Activated naive CD8-positive, alpha-beta T cell treated with anti-CD3 and anti-CD28 coated beads, Interleukin-2, amount 50 U/mL, for 24 hours (primary cell): ENCODE data around the gene ARPC1B.

ENCODE experiments used
- ATAC-seq: fragments of 150-1000 bp; cut with Tn5 transposase; one replicate; pipeline ENCODE4 v1.10.0; 2021
- DNase-seq: peaks from one replicate; pipeline ENCODE4 v3.0.0; 2021
- H3K27ac Mint-ChIP-seq: one replicate; pipeline ENCODE4 v1.8.0; 2021; ENCODE audit warnings: mild to moderate bottlenecking, mixed read lengths
- H3K27me3 Mint-ChIP-seq: one replicate; pipeline ENCODE4 v1.8.0; 2021; ENCODE audit warnings: mixed read lengths
- H3K36me3 Mint-ChIP-seq: one replicate; pipeline ENCODE4 v1.8.0; 2021; ENCODE audit warnings: low read depth, mixed read lengths
- H3K4me1 Mint-ChIP-seq: one replicate; pipeline ENCODE4 v1.8.0; 2021; ENCODE audit warnings: mixed read lengths
- H3K4me3 Mint-ChIP-seq: one replicate; pipeline ENCODE4 v1.8.0; 2021; ENCODE audit warnings: mild to moderate bottlenecking, moderate library complexity, mixed read lengths
- H3K9me3 Mint-ChIP-seq: one replicate; pipeline ENCODE4 v1.8.0; 2021; ENCODE audit warnings: mixed read lengths

The ARPC1B gene

GRCh38 chr7:99392046-99392445 lies 17.5 kb downstream of the ARPC1B start:
- H3K4me1 Mint-ChIP-seq, result peaks cover 26% of the 10 kb centered on the region
- H3K27ac Mint-ChIP-seq, result peak overlapping the region; percentile 59
- DNase-seq (no peak), ATAC-seq (no peak)
- no peak overlapping the region for H3K4me3 Mint-ChIP-seq
- H3K9me3 Mint-ChIP-seq, result no peaks in the 10 kb centered on the region
- H3K36me3 Mint-ChIP-seq, result peaks cover 57% of the 10 kb centered on the region
- H3K27me3 Mint-ChIP-seq, result no peaks in the 10 kb centered on the region

- peak overlapping the region; percentile 80 for H3K27ac Mint-ChIP-seq
- H3K9me3 Mint-ChIP-seq, result no peaks in the 10 kb centered on the region
- peak; percentile 76 for DNase-seq
- H3K36me3 Mint-ChIP-seq, result peaks cover 59% of the 10 kb centered on the region
- ATAC-seq, result peak; percentile 77
- peaks cover 27% of the 10 kb centered on the region for H3K4me1 Mint-ChIP-seq
- no peaks in the 10 kb centered on the region for H3K27me3 Mint-ChIP-seq
- peak overlapping the region; percentile 46 for H3K4me3 Mint-ChIP-seq
Measured at GRCh38 chr7:99392659-99393354, 18.3 kb downstream of the ARPC1B start.

GRCh38 chr7:99393355-99394187 lies 19.0 kb downstream of the ARPC1B start:
- Mint-ChIP-seq H3K36me3 (peaks cover 58% of the 10 kb centered on the region), H3K27ac (peak overlapping the region; percentile 80), H3K27me3 (no peaks in the 10 kb centered on the region), H3K4me3 (peak overlapping the region; percentile 46), H3K4me1 (peaks cover 29% of the 10 kb centered on the region), H3K9me3 (no peaks in the 10 kb centered on the region)
- ATAC-seq (no peak), DNase-seq (no peak)

GRCh38 chr7:99394188-99394502 lies 19.6 kb downstream of the ARPC1B start:
- DNase-seq (no peak), ATAC-seq (no peak)
- H3K4me1 Mint-ChIP-seq, result peaks cover 29% of the 10 kb centered on the region
- H3K9me3 Mint-ChIP-seq, result no peaks in the 10 kb centered on the region
- H3K4me3 Mint-ChIP-seq, result no peak overlapping the region
- H3K27ac Mint-ChIP-seq, result no peak overlapping the region
- H3K36me3 Mint-ChIP-seq, result peaks cover 61% of the 10 kb centered on the region
- H3K27me3 Mint-ChIP-seq, result no peaks in the 10 kb centered on the region

- peak overlapping the region; percentile 39 for H3K27ac Mint-ChIP-seq
- H3K4me3 Mint-ChIP-seq, result no peak overlapping the region
- peaks cover 29% of the 10 kb centered on the region for H3K4me1 Mint-ChIP-seq
- H3K36me3 Mint-ChIP-seq, result peaks cover 62% of the 10 kb centered on the region
- ATAC-seq, result no peak
- no peaks in the 10 kb centered on the region for H3K27me3 Mint-ChIP-seq
- DNase-seq, result no peak
- no peaks in the 10 kb centered on the region for H3K9me3 Mint-ChIP-seq
Measured at GRCh38 chr7:99395616-99396327, 21.2 kb downstream of the ARPC1B start.

- peaks cover 62% of the 10 kb centered on the region for H3K36me3 Mint-ChIP-seq
Measured at GRCh38 chr7:99396418-99397296, 22.1 kb downstream of the ARPC1B start.

GRCh38 chr7:99397297-99397983 lies 22.9 kb downstream of the ARPC1B start:
- DNase-seq (no peak), ATAC-seq (no peak)
- Mint-ChIP-seq H3K4me1 (peaks cover 25% of the 10 kb centered on the region), H3K27me3 (no peaks in the 10 kb centered on the region), H3K36me3 (peaks cover 60% of the 10 kb centered on the region), H3K27ac (peak overlapping the region; percentile 74), H3K4me3 (peak overlapping the region; percentile 22), H3K9me3 (no peaks in the 10 kb centered on the region)

More at GRCh38 chr7:99396418-99397296, 22.1 kb downstream of the ARPC1B start:
- Mint-ChIP-seq H3K4me1 (peaks cover 29% of the 10 kb centered on the region), H3K4me3 (no peak overlapping the region), H3K27me3 (no peaks in the 10 kb centered on the region), H3K27ac (peak overlapping the region; percentile 72), H3K9me3 (no peaks in the 10 kb centered on the region)
- ATAC-seq, result no peak
- no peak for DNase-seq

- peaks cover 17% of the 10 kb centered on the region for H3K4me1 Mint-ChIP-seq
- no peaks in the 10 kb centered on the region for H3K9me3 Mint-ChIP-seq
- ATAC-seq (no peak), DNase-seq (no peak)
- no peaks in the 10 kb centered on the region for H3K27me3 Mint-ChIP-seq
- H3K4me3 Mint-ChIP-seq, result no peak overlapping the region
- peaks cover 58% of the 10 kb centered on the region for H3K36me3 Mint-ChIP-seq
- peak overlapping the region; percentile 74 for H3K27ac Mint-ChIP-seq
Measured at GRCh38 chr7:99398891-99399445, 24.4 kb downstream of the ARPC1B start.

GRCh38 chr7:99399597-99399996 lies 25.1 kb downstream of the ARPC1B start:
- H3K27ac Mint-ChIP-seq, result no peak overlapping the region
- no peaks in the 10 kb centered on the region for H3K9me3 Mint-ChIP-seq
- H3K4me1 Mint-ChIP-seq, result peaks cover 17% of the 10 kb centered on the region
- no peaks in the 10 kb centered on the region for H3K27me3 Mint-ChIP-seq
- DNase-seq (no peak), ATAC-seq (no peak)
- no peak overlapping the region for H3K4me3 Mint-ChIP-seq
- H3K36me3 Mint-ChIP-seq, result peaks cover 56% of the 10 kb centered on the region

GRCh38 chr7:99402854-99403253 lies 28.3 kb downstream of the ARPC1B start:
- ATAC-seq, result no peak
- H3K4me3 Mint-ChIP-seq, result no peak overlapping the region
- H3K27me3 Mint-ChIP-seq, result no peaks in the 10 kb centered on the region
- H3K27ac Mint-ChIP-seq, result peak overlapping the region; percentile 1
- H3K36me3 Mint-ChIP-seq, result peaks cover 45% of the 10 kb centered on the region
- DNase-seq, result no peak
- H3K4me1 Mint-ChIP-seq, result peaks cover 33% of the 10 kb centered on the region
- no peaks in the 10 kb centered on the region for H3K9me3 Mint-ChIP-seq

- H3K4me1 Mint-ChIP-seq, result peaks cover 32% of the 10 kb centered on the region
- no peak overlapping the region for H3K4me3 Mint-ChIP-seq
- peaks cover 41% of the 10 kb centered on the region for H3K36me3 Mint-ChIP-seq
- DNase-seq, result no peak
- H3K9me3 Mint-ChIP-seq, result no peaks in the 10 kb centered on the region
- H3K27ac Mint-ChIP-seq, result peak overlapping the region; percentile 61
- H3K27me3 Mint-ChIP-seq, result no peaks in the 10 kb centered on the region
- ATAC-seq, result no peak
Measured at GRCh38 chr7:99403764-99404163, 29.2 kb downstream of the ARPC1B start.

- ATAC-seq (no peak), DNase-seq (no peak)
- peak overlapping the region; percentile 61 for H3K27ac Mint-ChIP-seq
- H3K4me3 Mint-ChIP-seq, result no peak overlapping the region
- H3K4me1 Mint-ChIP-seq, result peaks cover 34% of the 10 kb centered on the region
- H3K27me3 Mint-ChIP-seq, result no peaks in the 10 kb centered on the region
- peaks cover 42% of the 10 kb centered on the region for H3K36me3 Mint-ChIP-seq
- no peaks in the 10 kb centered on the region for H3K9me3 Mint-ChIP-seq
Measured at GRCh38 chr7:99404235-99404976, 29.9 kb downstream of the ARPC1B start.

- Mint-ChIP-seq H3K4me1 (peaks cover 37% of the 10 kb centered on the region), H3K27ac (no peak overlapping the region)
Measured at GRCh38 chr7:99404977-99405320, 30.4 kb downstream of the ARPC1B start.

More at GRCh38 chr7:99404977-99405320, 30.4 kb downstream of the ARPC1B start:
- no peak for DNase-seq
- Mint-ChIP-seq H3K36me3 (peaks cover 46% of the 10 kb centered on the region), H3K27me3 (no peaks in the 10 kb centered on the region), H3K9me3 (no peaks in the 10 kb centered on the region), H3K4me3 (no peak overlapping the region)
- no peak for ATAC-seq
